GM12878 (cell line): Measurements from ENCODE around the gene FUT7. TPM values are rescaled to one million over a fixed set of nuclear protein-coding genes. Genes with fewer than 3 reads are reported as not detected.

ENCODE experiments used
- CEBPB ChIP-seq, 2 experiments: fragments of 150-350 bp in 1 of 2; IDR thresholded peaks; 2 replicates each; pipeline ENCODE4 v1.6.1; 2012 to 2014; ENCODE audit warnings: low read depth in 2 of 2, low read length in 2 of 2, borderline replicate concordance in 1 of 2, inconsistent platforms in 1 of 2
- EP300 ChIP-seq, 2 experiments: fragments of 150-350 bp in 1 of 2; IDR thresholded peaks; 2 replicates each; pipeline ENCODE4 v1.6.1; 2011 to 2012; ENCODE audit warnings: low read depth in 2 of 2, low read length in 2 of 2, borderline replicate concordance in 1 of 2, improper control_type of control experiment in 1 of 2, inconsistent platforms in 1 of 2; ENCODE audit not compliant: control insufficient read depth in 1 of 2
- IKZF1 ChIP-seq: fragments of 450-650 bp; conservative IDR thresholded peaks from 2 replicates; pipeline ENCODE4 v1.6.1; 2017; ENCODE audit warnings: antibody characterized with exemption, mild to moderate bottlenecking
- NFYB ChIP-seq: IDR thresholded peaks from 2 replicates; pipeline ENCODE4 v1.6.1; 2011; ENCODE audit warnings: low read depth, mild to moderate bottlenecking, low read length, improper control_type of control experiment, moderate library complexity; ENCODE audit not compliant: insufficient read depth
- POLR2A ChIP-seq: IDR thresholded peaks from 2 replicates; pipeline ENCODE4 v1.6.1; 2011; ENCODE audit warnings: low read depth, mild to moderate bottlenecking, low read length
- POU2F2 ChIP-seq: IDR thresholded peaks from 3 replicates; pipeline ENCODE4 v1.6.1; 2011; ENCODE audit warnings: low read depth, mild to moderate bottlenecking, low read length, borderline replicate concordance
- SIN3A ChIP-seq: IDR thresholded peaks from 2 replicates; pipeline ENCODE4 v1.6.1; 2012; ENCODE audit warnings: low read depth, low read length, improper control_type of control experiment
- SP1 ChIP-seq: IDR thresholded peaks from one replicate; pipeline ENCODE4 v1.6.1; 2011; ENCODE audit warnings: low read depth, low read length
- ZNF217 ChIP-seq: fragments of 450-650 bp; IDR thresholded peaks from 2 replicates; pipeline ENCODE4 v1.6.1; 2017; ENCODE audit warnings: antibody characterized with exemption, mild to moderate bottlenecking
- polyA plus RNA-seq, 11 experiments: library from polyadenylated mRNA; depleted of rRNA in 4 of 11; unstranded in 6 of 11; stranded (reverse) in 5 of 11; fragments of >200 nt; fragmentation: Nextera tagmentation in 4 of 11; fragmentation: Illumina TruSeq in 1 of 11; extraction: Ambion mirVana in 4 of 11; extraction: Trizol in 1 of 11; gene quantifications; 1 replicate in 1 of 11; 2 replicates in 10 of 11; pipeline versions ENCODE4 v1.2.1 to v1.2.3, GENCODE V29; 2011 to 2016; ENCODE audit warnings: inconsistent platforms in 2 of 11, missing spikeins in 2 of 11, low read depth in 1 of 11
- total RNA-seq, 4 experiments: library from RNA; depleted of rRNA in 3 of 4; stranded (reverse); fragments of >200 nt in 3 of 4; fragmentation: Illumina TruSeq in 1 of 4; extraction: Trizol in 1 of 4; gene quantifications; 2 replicates each; pipeline versions ENCODE4 v1.2.1 to v1.2.3, GENCODE V29; 2013 to 2021
- TF ChIP-seq, protein P1 (sequence below): fragments of 450-650 bp; IDR thresholded peaks from 2 replicates; pipeline ENCODE4 v1.6.1; 2016; ENCODE audit warnings: mild to moderate bottlenecking

The FUT7 gene
- total and polyA plus RNA-seq, 10 of the 15 experiments (the other 5 are each of a cell fraction or from before 2014, with no cell fraction given) = 0.04 to 0.62 (median 0.20) TPM; not detected in 2

DNA sequence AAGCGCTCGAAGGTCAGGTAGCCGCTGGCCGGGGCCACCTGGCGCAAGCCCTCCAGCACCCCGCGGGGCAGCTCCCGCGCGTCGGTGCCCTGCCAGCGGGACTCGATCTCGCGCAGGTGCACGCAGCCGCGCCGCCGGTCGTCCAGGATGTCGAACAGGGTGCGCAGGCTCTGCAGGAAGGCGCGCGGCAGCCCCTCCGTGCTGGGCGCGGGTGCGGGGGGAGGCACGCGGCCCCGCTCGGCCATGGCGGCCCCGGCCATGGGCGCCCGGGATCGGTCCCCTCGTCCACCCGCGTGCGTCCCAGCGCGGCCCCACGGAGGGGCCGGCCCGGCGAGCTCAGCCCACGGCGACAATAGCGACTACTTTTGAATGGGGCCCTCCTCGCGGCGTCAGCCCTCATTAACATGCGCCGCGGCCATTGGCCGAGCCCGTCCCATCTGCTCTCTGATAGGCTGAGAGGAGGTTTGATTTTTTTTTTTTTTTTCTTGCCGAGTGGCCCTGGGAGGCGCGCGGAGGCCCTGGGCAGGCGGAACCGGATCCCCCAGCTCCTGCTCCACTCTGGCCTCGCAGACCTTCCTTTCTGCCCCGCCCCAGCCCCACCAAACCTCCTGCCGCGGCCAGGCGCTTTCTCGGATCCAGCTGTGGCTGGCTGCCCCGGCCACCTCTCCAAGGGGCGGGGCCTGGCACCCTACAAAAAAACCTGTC lies 38.5 kb upstream of the FUT7 start, which contains the start of gene SAPCD2 (continued):
- TF ChIP-seq NFYB = peak; percentile 75
- TF ChIP-seq SIN3A = peak; percentile 87; the same call in 1 of the 2 replicates
- peak; percentile 78 for TF ChIP-seq SP1
- TF ChIP-seq IKZF1 = peak; percentile 92
- TF ChIP-seq, protein P1, sequence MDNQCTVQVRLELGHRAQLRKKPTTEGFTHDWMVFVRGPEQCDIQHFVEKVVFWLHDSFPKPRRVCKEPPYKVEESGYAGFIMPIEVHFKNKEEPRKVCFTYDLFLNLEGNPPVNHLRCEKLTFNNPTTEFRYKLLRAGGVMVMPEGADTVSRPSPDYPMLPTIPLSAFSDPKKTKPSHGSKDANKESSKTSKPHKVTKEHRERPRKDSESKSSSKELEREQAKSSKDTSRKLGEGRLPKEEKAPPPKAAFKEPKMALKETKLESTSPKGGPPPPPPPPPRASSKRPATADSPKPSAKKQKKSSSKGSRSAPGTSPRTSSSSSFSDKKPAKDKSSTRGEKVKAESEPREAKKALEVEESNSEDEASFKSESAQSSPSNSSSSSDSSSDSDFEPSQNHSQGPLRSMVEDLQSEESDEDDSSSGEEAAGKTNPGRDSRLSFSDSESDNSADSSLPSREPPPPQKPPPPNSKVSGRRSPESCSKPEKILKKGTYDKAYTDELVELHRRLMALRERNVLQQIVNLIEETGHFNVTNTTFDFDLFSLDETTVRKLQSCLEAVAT = peak; percentile 43; the same call in 1 of the 2 replicates
- TF ChIP-seq ZNF217 = peak; percentile 73
- TF ChIP-seq CEBPB (IDR thresholded peaks at IDR 0.05; ENCODE audit: borderline replicate concordance in 1 of 2, low read depth in 2 of 2, low read length in 2 of 2) = no peak
- peak; percentile 69 for TF ChIP-seq POLR2A
- no peak for TF ChIP-seq EP300 (IDR thresholded peaks at IDR 0.05; ENCODE audit: borderline replicate concordance in 1 of 2, control insufficient read depth in 1 of 2, low read depth in 2 of 2, low read length in 2 of 2)
- TF ChIP-seq POU2F2 = peak; percentile 79; the same call in 2 of the 3 replicates
